ENCODE measurements around the gene CDKN1B.

The CDKN1B gene

DNA sequence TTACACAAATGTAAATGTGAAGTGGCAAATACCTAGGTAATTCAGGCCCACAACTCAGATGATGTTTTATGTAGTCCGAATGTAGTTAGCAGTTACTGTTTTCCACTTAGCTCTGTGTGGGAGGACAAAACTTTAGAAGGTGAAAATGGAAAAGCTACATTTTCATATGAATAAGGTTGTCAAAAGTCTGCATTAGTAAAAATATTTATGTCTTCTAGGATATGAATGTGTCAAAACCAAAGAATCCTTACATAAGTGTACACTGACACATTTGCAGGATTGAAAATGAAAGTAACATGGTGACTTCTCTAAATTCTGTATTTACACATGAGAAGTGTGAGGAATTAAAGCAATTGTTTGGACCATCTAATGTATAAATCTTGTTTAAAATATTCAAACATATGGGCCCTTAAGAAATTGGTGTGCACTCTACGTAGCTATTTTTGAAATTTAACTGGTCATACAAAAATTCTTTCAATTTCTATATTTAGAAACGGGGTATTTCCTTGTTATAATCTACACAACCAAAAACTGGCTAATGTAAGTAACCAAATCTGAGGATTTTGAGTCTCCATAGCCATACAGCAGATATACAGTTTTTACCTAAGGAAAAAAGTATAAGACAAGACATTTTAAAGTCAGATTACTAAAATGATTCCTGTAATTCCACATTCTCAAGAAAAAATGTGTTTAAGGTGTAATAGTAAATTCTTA, 5.4 kb downstream of the CDKN1B start:
- Histone ChIP-seq H3K9me3 (ENCODE audit: control insufficient read depth, low read length) (no peaks in the 10 kb centered on the region), H3K36me3 (ENCODE audit: control insufficient read depth, insufficient read depth, low read length) (peaks cover 29% of the 10 kb centered on the region), H3K4me1 (ENCODE audit: control insufficient read depth, insufficient read depth, low read length, poor library complexity, severe bottlenecking) (peaks cover 6% of the 10 kb centered on the region), H3K27me3 (replicated peaks; ENCODE audit: control insufficient read depth, insufficient read depth, low read length, poor library complexity, severe bottlenecking) (no peaks in the 10 kb centered on the region), H3K4me3 (ENCODE audit: insufficient read depth, low read depth, low read length, poor library complexity, severe bottlenecking) (peak overlapping the region; percentile 85), H3K27ac (ENCODE audit: insufficient read depth, low read length, poor library complexity, severe bottlenecking) (peak overlapping the region; percentile 97)
- DNase-seq = no peak

DNA sequence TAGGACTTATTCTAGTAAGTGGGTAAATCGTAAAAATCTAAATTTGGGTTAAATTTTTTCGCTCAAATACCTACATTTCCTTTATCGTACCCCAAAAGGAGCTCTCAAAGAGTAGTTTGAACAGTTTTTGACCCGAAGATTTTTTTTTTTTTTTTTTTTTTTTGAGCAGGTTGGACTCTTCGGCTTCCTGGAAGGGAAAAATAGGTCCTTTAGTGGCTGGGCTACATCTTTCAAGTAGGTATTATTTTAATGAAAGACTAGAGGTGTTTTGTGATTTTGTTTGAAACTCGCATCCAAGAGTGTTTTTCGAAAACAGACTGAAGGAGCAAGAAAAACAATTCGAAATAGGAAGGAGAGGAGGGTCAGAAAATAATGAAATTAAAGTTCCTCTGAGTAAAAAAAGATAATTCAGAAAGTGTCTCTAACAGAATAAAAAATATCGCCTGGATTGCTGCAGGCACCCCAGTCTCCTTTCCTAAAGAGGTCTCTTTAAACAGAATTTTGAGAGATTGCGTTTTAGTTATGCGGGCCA, 6.0 kb downstream of the CDKN1B start:
- H3K4me3 ChIP-seq (ENCODE audit: insufficient read depth, low read depth, low read length, poor library complexity, severe bottlenecking) = peak overlapping the region; percentile 85
- H3K27me3 ChIP-seq (replicated peaks; ENCODE audit: control insufficient read depth, insufficient read depth, low read length, poor library complexity, severe bottlenecking) = no peaks in the 10 kb centered on the region
- DNase-seq = no peak
- peak overlapping the region; percentile 97 for H3K27ac ChIP-seq (ENCODE audit: insufficient read depth, low read length, poor library complexity, severe bottlenecking)
- H3K4me1 ChIP-seq (ENCODE audit: control insufficient read depth, insufficient read depth, low read length, poor library complexity, severe bottlenecking) = peaks cover 9% of the 10 kb centered on the region
- peaks cover 23% of the 10 kb centered on the region for H3K36me3 ChIP-seq (ENCODE audit: control insufficient read depth, insufficient read depth, low read length)
- H3K9me3 ChIP-seq (ENCODE audit: control insufficient read depth, low read length) = no peaks in the 10 kb centered on the region

DNA sequence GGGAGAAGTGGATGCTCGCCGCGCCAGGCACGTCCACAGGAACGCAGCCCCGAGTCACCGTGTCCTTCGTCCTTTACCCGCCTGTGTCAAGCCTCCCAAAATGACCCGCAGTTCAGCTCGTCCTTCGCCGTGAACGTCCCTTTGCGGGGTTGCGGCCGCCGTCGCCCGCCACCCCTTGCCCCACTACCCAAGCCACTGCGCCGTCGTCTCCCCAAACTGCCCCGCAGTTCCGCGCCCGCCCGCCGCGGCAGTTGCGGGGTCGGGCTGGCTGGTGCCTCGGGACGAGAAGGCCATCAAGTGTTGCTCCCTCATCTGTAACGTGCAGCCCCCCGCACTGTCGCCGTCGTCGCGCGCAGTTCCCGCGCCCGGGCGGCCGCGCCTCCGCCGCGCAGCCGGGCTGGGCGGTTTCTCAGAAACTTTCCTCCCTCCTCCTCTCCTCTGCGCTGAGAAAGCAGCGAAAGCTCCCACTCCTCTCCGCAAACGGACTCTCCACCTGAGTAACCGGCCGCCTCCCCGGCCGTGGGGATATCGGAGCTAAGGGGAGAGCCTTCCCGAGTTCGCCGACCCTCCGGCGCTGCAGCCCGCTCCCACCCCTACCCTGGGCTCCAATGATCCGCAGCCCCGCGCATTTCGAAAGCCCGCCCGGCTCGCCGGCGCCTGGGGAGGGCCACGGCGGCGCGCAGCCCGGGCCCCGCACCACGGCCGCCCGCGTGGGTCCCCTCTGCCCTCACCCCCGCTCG, 6.7 kb downstream of the CDKN1B start:
- peak overlapping the region; percentile 85 for H3K4me3 ChIP-seq (ENCODE audit: insufficient read depth, low read depth, low read length, poor library complexity, severe bottlenecking)
- H3K4me1 ChIP-seq (ENCODE audit: control insufficient read depth, insufficient read depth, low read length, poor library complexity, severe bottlenecking) = peaks cover 10% of the 10 kb centered on the region
- peak overlapping the region; percentile 97 for H3K27ac ChIP-seq (ENCODE audit: insufficient read depth, low read length, poor library complexity, severe bottlenecking)
- peaks cover 16% of the 10 kb centered on the region for H3K36me3 ChIP-seq (ENCODE audit: control insufficient read depth, insufficient read depth, low read length)
- no peak for DNase-seq
- H3K9me3 ChIP-seq (ENCODE audit: control insufficient read depth, low read length) = no peaks in the 10 kb centered on the region
- H3K27me3 ChIP-seq (replicated peaks; ENCODE audit: control insufficient read depth, insufficient read depth, low read length, poor library complexity, severe bottlenecking) = no peaks in the 10 kb centered on the region

DNA sequence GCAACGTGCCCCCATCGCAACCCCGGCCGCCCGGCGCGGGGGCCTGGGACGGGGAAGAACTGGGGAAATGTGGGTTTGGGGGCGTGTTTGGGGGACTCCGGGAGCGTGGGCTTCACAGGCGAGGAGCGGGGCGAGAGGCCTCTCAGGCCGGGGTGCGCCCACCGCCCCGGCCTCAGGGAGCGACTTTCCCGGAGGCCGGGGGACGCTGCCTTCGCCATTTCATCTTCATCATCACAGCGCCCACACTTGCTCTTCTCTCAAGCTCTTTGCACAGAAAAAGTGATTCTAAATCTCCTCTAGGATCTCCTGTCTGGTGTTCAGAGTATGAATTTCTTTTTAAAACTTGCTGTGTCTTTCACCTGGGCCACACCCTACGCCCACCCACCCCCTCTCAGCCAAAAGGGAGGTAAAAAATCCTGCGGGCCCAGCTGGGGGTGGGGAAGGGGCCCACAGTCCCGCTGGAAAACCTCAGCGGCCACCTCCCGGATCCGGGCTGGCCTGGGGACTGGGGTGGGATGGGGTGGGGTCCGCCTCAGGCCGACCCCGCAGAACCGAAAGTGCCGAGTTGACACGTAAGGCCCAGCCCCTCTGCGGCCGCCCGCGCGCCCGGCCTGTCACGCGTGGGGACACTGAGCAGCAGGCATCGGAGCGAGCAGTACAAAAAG, 7.4 kb downstream of the CDKN1B start:
- DNase-seq = no peak
- peaks cover 9% of the 10 kb centered on the region for H3K36me3 ChIP-seq (ENCODE audit: control insufficient read depth, insufficient read depth, low read length)
- H3K9me3 ChIP-seq (ENCODE audit: control insufficient read depth, low read length) = no peaks in the 10 kb centered on the region
- peak overlapping the region; percentile 85 for H3K4me3 ChIP-seq (ENCODE audit: insufficient read depth, low read depth, low read length, poor library complexity, severe bottlenecking)
- peak overlapping the region; percentile 97 for H3K27ac ChIP-seq (ENCODE audit: insufficient read depth, low read length, poor library complexity, severe bottlenecking)
- H3K4me1 ChIP-seq (ENCODE audit: control insufficient read depth, insufficient read depth, low read length, poor library complexity, severe bottlenecking) = peaks cover 10% of the 10 kb centered on the region
- no peaks in the 10 kb centered on the region for H3K27me3 ChIP-seq (replicated peaks; ENCODE audit: control insufficient read depth, insufficient read depth, low read length, poor library complexity, severe bottlenecking)

DNA sequence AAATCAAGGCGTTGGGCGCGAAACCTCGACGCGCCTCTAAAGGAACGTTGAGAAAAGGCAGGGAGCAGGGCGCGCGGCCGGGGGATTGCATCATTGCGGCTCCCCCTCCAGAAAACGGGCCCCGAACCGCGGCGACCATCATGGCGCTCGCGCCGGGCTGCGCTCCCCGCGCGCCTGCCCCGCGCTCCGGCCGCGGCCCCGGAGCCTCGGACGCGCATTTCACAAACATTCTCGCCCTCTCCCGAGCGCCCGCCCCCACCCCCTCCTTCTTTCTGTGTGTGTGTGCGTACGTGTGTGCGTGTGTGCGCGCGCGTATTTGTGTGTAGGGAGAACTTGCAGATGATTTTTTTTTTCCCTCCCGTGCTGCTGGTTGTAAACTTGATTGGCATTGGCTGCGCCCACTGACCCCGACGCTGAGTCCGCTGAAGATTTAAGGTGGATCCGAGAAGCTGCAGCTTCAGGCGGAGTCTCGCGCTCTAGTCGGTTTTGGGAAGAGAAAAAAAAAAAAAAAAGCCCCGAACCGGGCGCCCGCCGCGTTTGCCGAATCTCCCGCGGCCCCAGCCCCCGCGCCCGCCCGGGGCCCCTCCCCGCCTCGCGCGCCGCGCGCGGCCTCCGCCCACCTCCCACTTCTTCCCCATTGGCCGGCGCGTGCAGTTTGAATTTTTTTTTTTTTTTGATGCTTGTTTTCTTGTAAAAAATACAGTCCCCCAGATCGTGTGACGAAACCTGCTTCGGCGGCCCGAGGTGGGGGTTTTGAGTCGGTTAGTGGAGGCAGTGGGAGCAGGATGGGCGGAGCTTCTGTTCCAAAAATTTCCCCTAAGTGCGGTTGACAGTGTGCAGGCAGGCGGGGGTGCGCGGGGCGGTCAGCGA, 8.2 kb downstream of the CDKN1B start:
- peak; percentile 93 for DNase-seq
- Histone ChIP-seq H3K4me3 (ENCODE audit: insufficient read depth, low read depth, low read length, poor library complexity, severe bottlenecking) (peak overlapping the region; percentile 85), H3K27ac (ENCODE audit: insufficient read depth, low read length, poor library complexity, severe bottlenecking) (peak overlapping the region; percentile 97), H3K36me3 (ENCODE audit: control insufficient read depth, insufficient read depth, low read length) (peaks cover 3% of the 10 kb centered on the region), H3K4me1 (ENCODE audit: control insufficient read depth, insufficient read depth, low read length, poor library complexity, severe bottlenecking) (peaks cover 10% of the 10 kb centered on the region), H3K27me3 (replicated peaks; ENCODE audit: control insufficient read depth, insufficient read depth, low read length, poor library complexity, severe bottlenecking) (no peaks in the 10 kb centered on the region), H3K9me3 (ENCODE audit: control insufficient read depth, low read length) (no peaks in the 10 kb centered on the region)

DNA sequence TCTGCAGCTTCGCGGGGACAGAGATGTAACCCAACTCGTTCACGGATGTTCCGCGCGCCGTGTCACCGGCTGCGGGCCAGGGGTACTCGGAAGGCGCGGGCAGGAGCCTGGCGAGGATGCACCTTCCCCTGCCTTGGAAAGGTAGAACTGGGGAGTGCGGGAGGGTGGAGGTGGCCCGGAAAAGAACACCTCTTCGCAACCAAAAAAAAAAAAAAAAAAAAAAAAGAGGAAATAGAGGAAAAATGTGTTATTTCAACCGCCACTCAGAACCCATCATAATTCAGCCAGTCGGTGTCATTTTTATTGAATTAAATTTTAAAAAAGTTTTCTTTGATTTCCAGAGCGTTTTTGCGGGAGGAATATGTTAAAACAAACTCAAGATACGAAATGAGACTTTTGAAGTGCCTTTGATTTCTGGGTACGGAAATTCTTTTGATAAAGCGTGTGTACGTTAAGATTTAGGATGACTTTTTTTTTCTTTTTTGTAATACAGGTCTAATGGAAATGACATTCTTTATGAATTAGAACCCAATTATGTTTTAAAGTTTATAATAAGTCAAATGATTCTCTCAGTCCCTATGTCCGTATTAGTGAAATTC, 8.9 kb downstream of the CDKN1B start:
- Histone ChIP-seq H3K9me3 (ENCODE audit: control insufficient read depth, low read length) (no peaks in the 10 kb centered on the region), H3K27me3 (replicated peaks; ENCODE audit: control insufficient read depth, insufficient read depth, low read length, poor library complexity, severe bottlenecking) (no peaks in the 10 kb centered on the region), H3K36me3 (ENCODE audit: control insufficient read depth, insufficient read depth, low read length) (no peaks in the 10 kb centered on the region), H3K27ac (ENCODE audit: insufficient read depth, low read length, poor library complexity, severe bottlenecking) (peak overlapping the region; percentile 97), H3K4me3 (ENCODE audit: insufficient read depth, low read depth, low read length, poor library complexity, severe bottlenecking) (peak overlapping the region; percentile 75), H3K4me1 (ENCODE audit: control insufficient read depth, insufficient read depth, low read length, poor library complexity, severe bottlenecking) (peaks cover 10% of the 10 kb centered on the region)
- no peak for DNase-seq

DNA sequence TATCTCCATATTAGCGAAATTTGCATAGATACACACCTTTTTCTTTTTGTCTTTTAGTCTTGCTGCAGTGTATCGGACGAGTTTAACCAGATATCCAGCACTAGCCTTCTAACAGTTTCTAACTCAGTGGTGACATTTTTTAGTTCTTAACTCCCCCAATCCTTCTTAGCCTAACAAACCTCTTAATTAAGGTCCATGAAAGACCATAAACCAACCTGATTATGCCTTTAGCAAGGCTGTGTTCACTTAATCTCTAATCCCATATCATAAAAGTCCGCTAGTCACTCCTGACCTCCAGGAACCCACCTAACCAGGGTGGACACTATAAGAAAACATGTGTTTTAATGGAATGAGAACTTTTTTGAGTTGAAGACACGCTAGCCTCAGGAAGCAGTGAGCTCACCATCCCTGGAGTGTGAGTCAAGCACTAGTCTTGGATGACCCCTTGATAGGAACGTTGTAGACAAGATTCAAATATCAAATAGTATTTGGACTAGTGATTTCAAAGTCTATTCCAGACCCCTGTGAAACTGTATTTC, 9.5 kb downstream of the CDKN1B start:
- Histone ChIP-seq H3K27me3 (replicated peaks; ENCODE audit: control insufficient read depth, insufficient read depth, low read length, poor library complexity, severe bottlenecking) (no peaks in the 10 kb centered on the region), H3K4me3 (ENCODE audit: insufficient read depth, low read depth, low read length, poor library complexity, severe bottlenecking) (peak overlapping the region; percentile 75), H3K9me3 (ENCODE audit: control insufficient read depth, low read length) (no peaks in the 10 kb centered on the region), H3K36me3 (ENCODE audit: control insufficient read depth, insufficient read depth, low read length) (no peaks in the 10 kb centered on the region), H3K4me1 (ENCODE audit: control insufficient read depth, insufficient read depth, low read length, poor library complexity, severe bottlenecking) (peaks cover 10% of the 10 kb centered on the region), H3K27ac (ENCODE audit: insufficient read depth, low read length, poor library complexity, severe bottlenecking) (peak overlapping the region; percentile 97)
- DNase-seq = no peak

DNA sequence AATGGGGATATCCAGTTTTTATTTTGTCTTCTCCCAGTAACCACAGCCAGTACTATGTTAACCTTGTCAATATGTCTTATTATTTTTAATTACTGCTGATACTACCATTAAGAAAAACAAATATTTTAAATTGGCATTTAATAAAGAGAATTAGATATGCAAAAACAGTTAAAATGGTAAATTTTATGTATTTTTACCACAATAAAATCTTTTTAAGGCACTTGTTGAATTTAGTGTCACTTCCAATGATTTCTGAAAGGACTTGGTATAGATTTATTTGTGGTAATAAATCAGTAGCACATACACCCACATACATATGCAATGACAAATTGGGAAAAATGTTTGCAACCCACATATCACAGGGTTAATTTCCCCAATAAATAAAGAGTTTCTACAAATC, 14.0 kb downstream of the CDKN1B start:
- no peak overlapping the region for H3K27ac ChIP-seq (ENCODE audit: insufficient read depth, low read length, poor library complexity, severe bottlenecking)
- H3K4me1 ChIP-seq (ENCODE audit: control insufficient read depth, insufficient read depth, low read length, poor library complexity, severe bottlenecking) = peaks cover 21% of the 10 kb centered on the region
- no peaks in the 10 kb centered on the region for H3K27me3 ChIP-seq (replicated peaks; ENCODE audit: control insufficient read depth, insufficient read depth, low read length, poor library complexity, severe bottlenecking)
- H3K9me3 ChIP-seq (ENCODE audit: control insufficient read depth, low read length) = no peaks in the 10 kb centered on the region
- no peak for DNase-seq
- no peak overlapping the region for H3K4me3 ChIP-seq (ENCODE audit: insufficient read depth, low read depth, low read length, poor library complexity, severe bottlenecking)
- no peaks in the 10 kb centered on the region for H3K36me3 ChIP-seq (ENCODE audit: control insufficient read depth, insufficient read depth, low read length)

DNA sequence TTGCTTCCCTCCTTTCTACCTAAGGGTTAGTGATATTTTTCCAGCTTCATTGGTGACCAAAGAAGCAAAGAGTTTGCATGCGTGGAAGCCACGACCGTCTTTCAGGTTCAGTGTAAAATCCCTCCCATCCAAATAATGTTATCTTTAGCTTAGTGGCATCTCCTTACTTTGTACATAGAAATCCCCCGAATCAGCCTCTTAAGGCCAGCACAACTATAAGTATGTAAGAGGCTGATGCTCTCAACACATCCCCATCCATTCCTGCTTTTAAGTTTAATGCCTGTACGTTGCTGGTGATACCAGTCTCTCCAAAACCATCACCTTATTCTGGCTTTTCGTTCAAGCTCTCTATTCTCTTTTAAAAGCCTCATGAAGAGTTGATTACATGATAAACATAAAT, 14.6 kb downstream of the CDKN1B start:
- Histone ChIP-seq H3K27ac (ENCODE audit: insufficient read depth, low read length, poor library complexity, severe bottlenecking) (peak overlapping the region; percentile 12), H3K4me1 (ENCODE audit: control insufficient read depth, insufficient read depth, low read length, poor library complexity, severe bottlenecking) (peaks cover 21% of the 10 kb centered on the region), H3K9me3 (ENCODE audit: control insufficient read depth, low read length) (no peaks in the 10 kb centered on the region)

More for the DNA sequence above, 14.6 kb downstream of the CDKN1B start:
- no peaks in the 10 kb centered on the region for H3K36me3 ChIP-seq (ENCODE audit: control insufficient read depth, insufficient read depth, low read length)
- no peaks in the 10 kb centered on the region for H3K27me3 ChIP-seq (replicated peaks; ENCODE audit: control insufficient read depth, insufficient read depth, low read length, poor library complexity, severe bottlenecking)
- DNase-seq = no peak
- no peak overlapping the region for H3K4me3 ChIP-seq (ENCODE audit: insufficient read depth, low read depth, low read length, poor library complexity, severe bottlenecking)
